Measurements from ENCODE around the gene SLC35E4.
"Not testable (repeated sequence)": the region's sequence is repeated elsewhere in the genome, so short reads cannot be mapped to it uniquely, and the experiment has no call there.

Gene SLC35E4

GRCh38 chr22:30654361-30654760, 18.8 kb downstream of the SLC35E4 start:
- DNase-seq: no peak

- DNase-seq: no peak
These were observed 20.0 kb downstream of the SLC35E4 start for GRCh38 chr22:30655532-30655931.

GRCh38 chr22:30662040-30662439, 26.5 kb downstream of the SLC35E4 start:
- DNase-seq: no peak

- no peak for DNase-seq
These were observed 29.2 kb downstream of the SLC35E4 start for GRCh38 chr22:30664798-30665197.

GRCh38 chr22:30665266-30665665, 29.7 kb downstream of the SLC35E4 start:
- DNase-seq: no peak

- DNase-seq: no peak
These were observed 30.2 kb downstream of the SLC35E4 start for GRCh38 chr22:30665786-30666185.

GRCh38 chr22:30667107-30667493, 31.5 kb downstream of the SLC35E4 start:
- DNase-seq: no peak

GRCh38 chr22:30667494-30668385, 32.2 kb downstream of the SLC35E4 start, which contains the start of gene DUSP18:
TSS of gene DUSP18 (minus strand) at chr22:30667875. CDS start at chr22:30664003, 3,872 bp downstream.
- DNase-seq: peak; percentile 75

GRCh38 chr22:30668386-30668710, 32.8 kb downstream of the SLC35E4 start:
- DNase-seq: no peak

- no peak for DNase-seq
These were observed 35.5 kb downstream of the SLC35E4 start for GRCh38 chr22:30671071-30671470.

GRCh38 chr22:30673136-30673535, 37.6 kb downstream of the SLC35E4 start:
- no peak for DNase-seq

GRCh38 chr22:30674482-30674881, 38.9 kb downstream of the SLC35E4 start:
- DNase-seq: no peak

- DNase-seq: peak; percentile 77
These were observed 39.9 kb downstream of the SLC35E4 start for GRCh38 chr22:30675436-30675835.

- not testable (repeated sequence) for DNase-seq
These were observed 41.0 kb downstream of the SLC35E4 start for GRCh38 chr22:30676565-30676964.

GRCh38 chr22:30679895-30680690, 44.5 kb downstream of the SLC35E4 start:
- not testable (repeated sequence) for DNase-seq

GRCh38 chr22:30680991-30681770, 45.6 kb downstream of the SLC35E4 start:
- DNase-seq: no peak

- no peak for DNase-seq
These were observed 46.2 kb downstream of the SLC35E4 start for GRCh38 chr22:30681831-30682230.

GRCh38 chr22:30685178-30685577, 49.6 kb downstream of the SLC35E4 start:
- no peak for DNase-seq

GRCh38 chr22:30687358-30687757, 51.8 kb downstream of the SLC35E4 start:
- no peak for DNase-seq

GRCh38 chr22:30689622-30690021, 54.0 kb downstream of the SLC35E4 start:
- no peak for DNase-seq

GRCh38 chr22:30691204-30691603, 55.6 kb downstream of the SLC35E4 start:
- no peak for DNase-seq

GRCh38 chr22:30694171-30694639, 58.6 kb downstream of the SLC35E4 start:
- peak; percentile 20 for DNase-seq
